ENCODE results near the gene LYZL4. TPM values are rescaled to one million over a fixed set of nuclear protein-coding genes. Genes with fewer than 3 reads are reported as not detected.

Gene LYZL4
- total RNA-seq, 1 experiment from 2014 or later = not detected

- in situ Hi-C loops (cut with HindIII; ENCODE audit: low pct_unique_long_range_greater_than_20kb, low sequenced_read_pairs) = no loop called here
- CTCF ChIA-PET = no interaction called here
- no TSS peak for BruUV-seq (replicated peaks)
Observed at GRCh38 chr3:42434777-42435380, 24.5 kb upstream of the LYZL4 start.

GRCh38 chr3:42432485-42432884 is 22.1 kb upstream of the LYZL4 start:
- intact Hi-C loops (cut with micrococcal nuclease; ENCODE audit: unreplicated experiment) = no loop called here
- ChIA-PET POLR2A (no interaction called here), CTCF (no interaction called here)
- no peaks in the 10 kb centered on the region for H3K27me3 ChIP-seq (ENCODE audit: control insufficient read depth, insufficient read depth, low read length)
- DNase-seq (ENCODE audit: low read depth, low spot score) = no peak
- no peak overlapping the region for H3K4me3 ChIP-seq (ENCODE audit: low read depth in 2 of 2, low read length in 2 of 2)
- no peak for ATAC-seq
- H3K27ac ChIP-seq (ENCODE audit: low read length) = no peak overlapping the region
- TF ChIP-seq TCF7L2 (IDR thresholded peaks at IDR 0.05; ENCODE audit: low read depth, low read length) (no peak), SIN3A (IDR thresholded peaks at IDR 0.05; ENCODE audit: borderline replicate concordance, insufficient read depth, low read depth, low read length) (no peak), CTCF (IDR thresholded peaks at IDR 0.05) (no peak), POLR2AphosphoS5 (IDR thresholded peaks at IDR 0.05; ENCODE audit: low read depth, low read length) (no peak), REST (IDR thresholded peaks at IDR 0.05; ENCODE audit: insufficient read depth in 1 of 2, low read depth in 2 of 2, low read length in 1 of 2) (no peak)
- in situ Hi-C loops (cut with HindIII; ENCODE audit: low pct_unique_long_range_greater_than_20kb, low sequenced_read_pairs) = no loop called here
- no peaks in the 10 kb centered on the region; the same call in 1 of the 2 replicates for H3K9me3 ChIP-seq (ENCODE audit: control insufficient read depth, insufficient read depth, low read depth, low read length)
- no peaks in the 10 kb centered on the region for H3K4me1 ChIP-seq (ENCODE audit: control insufficient read depth, insufficient read depth, low read length)
- H3K36me3 ChIP-seq (ENCODE audit: control insufficient read depth, insufficient read depth, low read length) = no peaks in the 10 kb centered on the region
- BruUV-seq (replicated peaks) = no TSS peak

More at GRCh38 chr3:42434777-42435380, 24.5 kb upstream of the LYZL4 start:
- Histone ChIP-seq H3K27ac (ENCODE audit: low read length) (no peak overlapping the region), H3K4me3 (ENCODE audit: low read depth in 2 of 2, low read length in 2 of 2) (no peak overlapping the region), H3K27me3 (ENCODE audit: control insufficient read depth, insufficient read depth, low read length) (no peaks in the 10 kb centered on the region), H3K9me3 (ENCODE audit: control insufficient read depth, insufficient read depth, low read depth, low read length) (no peaks in the 10 kb centered on the region; the same call in 1 of the 2 replicates), H3K4me1 (ENCODE audit: control insufficient read depth, insufficient read depth, low read length) (no peaks in the 10 kb centered on the region), H3K36me3 (ENCODE audit: control insufficient read depth, insufficient read depth, low read length) (no peaks in the 10 kb centered on the region)
- ATAC-seq = no peak
- TF ChIP-seq TCF7L2 (IDR thresholded peaks at IDR 0.05; ENCODE audit: low read depth, low read length) = no peak
- no peak for TF ChIP-seq CTCF (IDR thresholded peaks at IDR 0.05)
- POLR2A ChIA-PET = no interaction called here
- DNase-seq (ENCODE audit: low read depth, low spot score) = no peak
- intact Hi-C loops (cut with micrococcal nuclease; ENCODE audit: unreplicated experiment) = no loop called here
